Measurements from ENCODE around the gene SCARF2. TPM values are rescaled to one million over a fixed set of nuclear protein-coding genes. Genes with fewer than 3 reads are reported as not detected.

SCARF2 gene
- polyA plus RNA-seq, 3 donors, result 0.12 to 0.51 TPM; not detected in 1

GRCh38 chr22:20427104-20427944, 10.3 kb downstream of the SCARF2 start:
- peaks cover 24 to 84% of the 10 kb centered on the region in 2 donors for H3K27me3 ChIP-seq (ENCODE audit: control insufficient read depth in 2 of 2, insufficient read depth in 2 of 2, low read length in 2 of 2)
- Mint-ChIP-seq H3K36me3 (peaks cover 2 to 14% of the 10 kb centered on the region in 2 donors), H3K27ac (peak overlapping the region in 1 of 7 donors; percentile 15), H3K9me3 (peaks cover 0 to 12% (median 8%) of the 10 kb centered on the region in 7 donors), H3K27me3 (ENCODE audit: low read depth in 3 of 3) (peaks cover 62 to 79% (median 64%) of the 10 kb centered on the region in 3 donors), H3K4me3 (peak overlapping the region; percentile 24 to 77), H3K4me1 (peaks cover 30% of the 10 kb centered on the region)
- peaks cover 8 to 36% of the 10 kb centered on the region in 2 donors for H3K9me3 ChIP-seq (replicated peaks in 1 of 2; ENCODE audit: control insufficient read depth in 1 of 2, insufficient read depth in 1 of 2, low read length in 2 of 2)
- H3K27ac ChIP-seq (ENCODE audit: low read depth in 1 of 2, low read length in 2 of 2), result no peak overlapping the region
- no peaks in the 10 kb centered on the region for H3K36me3 ChIP-seq (replicated peaks in 1 of 2; ENCODE audit: control insufficient read depth in 1 of 2, insufficient read depth in 2 of 2, low read length in 2 of 2)
- WGBS (ENCODE audit: insufficient coverage), result 91% methylated on average over 8 of the region's 8 CpGs
- peaks cover 14% of the 10 kb centered on the region for H4K20me1 ChIP-seq (ENCODE audit: insufficient read depth, low read length)
- H2AFZ ChIP-seq (ENCODE audit: insufficient read depth, low read depth, low read length, poor library complexity, severe bottlenecking), result no peak overlapping the region
- H3K9ac ChIP-seq (ENCODE audit: insufficient read depth, low read length, poor library complexity, severe bottlenecking), result no peak overlapping the region
- no peak for DNase-seq
- no peak overlapping the region for H3K4me2 ChIP-seq (replicated peaks; ENCODE audit: extremely low read depth, low read length, poor library complexity, severe bottlenecking)
- TF ChIP-seq CTCF (IDR thresholded peaks at IDR 0.05), result no peak
- intact Hi-C loops (cut with micrococcal nuclease), result loop anchor here in 1 of 2 donors (5.0 kb wide), 1 partner anchor 275 kb away; no protein-coding TSS in a partner anchor
- no peak overlapping the region for H3K4me3 ChIP-seq (replicated peaks in 1 of 3; ENCODE audit: low read depth in 2 of 3, low read length in 3 of 3)
- H3K79me2 ChIP-seq (ENCODE audit: insufficient read depth, low read length), result no peaks in the 10 kb centered on the region
- peaks cover 30 to 51% of the 10 kb centered on the region in 2 donors for H3K4me1 ChIP-seq (ENCODE audit: control insufficient read depth in 1 of 2, insufficient read depth in 2 of 2, low read length in 2 of 2)

- peaks cover 51 to 68% (median 53%) of the 10 kb centered on the region in 3 donors for H3K27me3 Mint-ChIP-seq (ENCODE audit: low read depth in 3 of 3)
These were observed 11.4 kb downstream of the SCARF2 start for GRCh38 chr22:20426259-20426615.

More at GRCh38 chr22:20426259-20426615, 11.4 kb downstream of the SCARF2 start:
- intact Hi-C loops (cut with micrococcal nuclease), result loop anchor here in 1 of 2 donors (5.0 kb wide), 1 partner anchor 276 kb away; no protein-coding TSS in a partner anchor
- H3K36me3 ChIP-seq (replicated peaks in 1 of 2; ENCODE audit: control insufficient read depth in 1 of 2, insufficient read depth in 2 of 2, low read length in 2 of 2), result no peaks in the 10 kb centered on the region
- TF ChIP-seq CTCF (IDR thresholded peaks at IDR 0.05), result no peak
- peaks cover 5 to 25% of the 10 kb centered on the region in 2 donors for H3K9me3 ChIP-seq (replicated peaks in 1 of 2; ENCODE audit: control insufficient read depth in 1 of 2, insufficient read depth in 1 of 2, low read length in 2 of 2)
- no peak overlapping the region for H3K9ac ChIP-seq (ENCODE audit: insufficient read depth, low read length, poor library complexity, severe bottlenecking)
- peaks cover 16 to 74% of the 10 kb centered on the region in 2 donors for H3K27me3 ChIP-seq (ENCODE audit: control insufficient read depth in 2 of 2, insufficient read depth in 2 of 2, low read length in 2 of 2)
- H3K4me1 ChIP-seq (ENCODE audit: control insufficient read depth in 1 of 2, insufficient read depth in 2 of 2, low read length in 2 of 2), result peaks cover 24 to 44% of the 10 kb centered on the region in 2 donors
- peak overlapping the region in 1 of 2 donors; percentile 68 for H3K4me3 Mint-ChIP-seq
- peak overlapping the region; percentile 70 for H3K4me2 ChIP-seq (replicated peaks; ENCODE audit: extremely low read depth, low read length, poor library complexity, severe bottlenecking)
- H3K27ac ChIP-seq (ENCODE audit: low read depth in 1 of 2, low read length in 2 of 2), result no peak overlapping the region
- H3K4me1 Mint-ChIP-seq, result peaks cover 25% of the 10 kb centered on the region
- no peak for DNase-seq
- H3K27ac Mint-ChIP-seq, result no peak overlapping the region
- peaks cover 9% of the 10 kb centered on the region for H4K20me1 ChIP-seq (ENCODE audit: insufficient read depth, low read length)
- no peak overlapping the region for H2AFZ ChIP-seq (ENCODE audit: insufficient read depth, low read depth, low read length, poor library complexity, severe bottlenecking)
- H3K36me3 Mint-ChIP-seq, result peaks cover 2 to 14% of the 10 kb centered on the region in 2 donors
- no peaks in the 10 kb centered on the region for H3K79me2 ChIP-seq (ENCODE audit: insufficient read depth, low read length)
- H3K4me3 ChIP-seq (replicated peaks in 1 of 3; ENCODE audit: low read depth in 2 of 3, low read length in 3 of 3), result peak overlapping the region in 1 of 3 experiments; percentile 58
- peaks cover 0 to 12% (median 3%) of the 10 kb centered on the region in 7 donors for H3K9me3 Mint-ChIP-seq
- 83% methylated on average over 11 of the region's 12 CpGs for WGBS (ENCODE audit: insufficient coverage)
